HG02763 (cell line): ENCODE results near the gene ANKRD44.

Experiments used
- ATAC-seq: cut with Tn5 transposase; IDR thresholded peaks from one replicate; pipeline ENCODE4 v1.9.1; 2021; ENCODE audit warnings: mild to moderate bottlenecking, moderate library complexity; ENCODE audit not compliant: unreplicated experiment

ANKRD44 gene

DNA sequence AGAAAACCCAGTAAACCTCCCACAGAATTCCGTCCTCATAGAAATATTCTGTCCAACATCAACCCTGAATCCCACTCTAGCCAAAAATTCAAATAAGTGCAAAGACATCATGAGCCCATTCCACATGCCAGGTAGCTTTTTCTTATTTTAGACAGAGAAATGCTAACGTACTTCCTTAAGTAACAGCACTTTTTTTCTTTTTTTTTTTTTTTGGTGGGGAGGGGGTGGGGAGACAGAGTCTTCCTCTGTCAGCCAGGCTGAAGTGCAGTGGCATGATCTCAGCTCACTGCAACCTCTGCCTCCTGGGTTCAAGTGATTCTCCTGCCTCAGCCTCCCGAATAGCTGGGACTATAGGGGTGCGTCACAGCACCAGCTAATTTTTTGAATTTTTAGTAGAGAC lies 45.5 kb downstream of the ANKRD44 start:
- no peak for ATAC-seq

- ATAC-seq, result no peak
Measured at GRCh38 chr2:197264332-197264731, 46.2 kb downstream of the ANKRD44 start.

DNA sequence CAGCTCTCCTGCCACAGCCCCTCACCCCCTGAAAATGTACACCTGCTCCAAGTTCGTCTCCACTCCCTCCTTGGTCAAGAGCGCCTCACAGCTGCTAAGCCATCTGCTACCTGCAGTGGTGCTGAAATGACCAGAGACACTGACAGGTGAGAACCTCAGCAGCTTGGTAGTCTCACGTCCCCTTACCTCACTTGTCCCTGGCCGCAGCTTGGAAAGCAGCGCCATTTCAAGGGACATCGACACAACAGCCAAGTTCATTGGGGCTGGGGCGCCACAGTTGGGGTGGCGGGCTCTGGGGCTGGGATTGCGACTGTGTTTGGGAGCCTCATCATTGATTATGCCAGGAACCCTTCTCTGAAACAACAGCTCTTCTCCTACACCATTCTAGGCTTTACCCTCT lies 47.5 kb downstream of the ANKRD44 start:
- ATAC-seq, result no peak

DNA sequence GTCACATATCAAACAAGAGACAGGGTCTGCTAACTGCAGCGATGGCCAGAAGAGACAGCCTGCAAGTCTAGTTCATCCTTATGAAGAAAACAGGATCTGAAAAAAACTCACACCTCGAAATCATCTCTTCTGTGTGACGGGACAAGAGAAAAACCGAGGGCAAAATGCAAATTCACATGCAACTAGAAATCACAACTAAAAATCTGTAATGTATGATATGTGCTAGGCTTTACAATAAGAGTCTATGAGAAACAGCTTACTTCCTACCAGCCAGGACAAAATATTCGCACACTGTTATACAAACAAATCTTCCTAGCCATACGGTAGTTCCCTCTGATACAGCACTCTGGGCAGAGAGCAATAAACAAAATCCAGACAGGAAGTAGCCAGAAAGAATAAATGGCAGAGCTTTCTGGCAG lies 48.8 kb downstream of the ANKRD44 start:
- ATAC-seq, result no peak

DNA sequence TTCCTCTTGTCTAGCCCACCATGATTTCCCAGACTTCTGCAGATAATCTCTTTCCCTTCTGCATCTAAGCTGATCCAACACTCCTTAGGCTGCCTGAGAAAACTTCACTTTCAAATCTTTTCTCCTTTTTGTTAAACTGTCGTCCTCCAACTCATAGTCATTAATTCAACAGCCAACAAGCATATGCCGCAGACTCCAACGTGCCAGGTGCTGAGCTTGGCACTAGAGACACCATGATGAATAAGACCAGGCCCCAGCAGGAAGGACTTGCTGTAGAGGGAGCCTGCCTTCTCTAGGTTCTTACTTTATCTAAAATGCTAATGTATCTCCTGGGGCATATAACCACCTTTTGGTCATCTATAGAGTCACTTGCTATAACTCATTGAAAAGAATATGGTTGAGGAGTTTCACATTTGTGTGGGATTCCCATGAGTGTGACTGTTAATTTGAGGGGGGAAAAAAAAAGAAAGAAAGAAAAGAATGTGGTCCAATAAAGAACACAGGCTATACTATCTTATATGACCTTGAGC lies 51.0 kb downstream of the ANKRD44 start:
- no peak for ATAC-seq

- ATAC-seq, result no peak
Measured at GRCh38 chr2:197258580-197258979, 52.0 kb downstream of the ANKRD44 start.

DNA sequence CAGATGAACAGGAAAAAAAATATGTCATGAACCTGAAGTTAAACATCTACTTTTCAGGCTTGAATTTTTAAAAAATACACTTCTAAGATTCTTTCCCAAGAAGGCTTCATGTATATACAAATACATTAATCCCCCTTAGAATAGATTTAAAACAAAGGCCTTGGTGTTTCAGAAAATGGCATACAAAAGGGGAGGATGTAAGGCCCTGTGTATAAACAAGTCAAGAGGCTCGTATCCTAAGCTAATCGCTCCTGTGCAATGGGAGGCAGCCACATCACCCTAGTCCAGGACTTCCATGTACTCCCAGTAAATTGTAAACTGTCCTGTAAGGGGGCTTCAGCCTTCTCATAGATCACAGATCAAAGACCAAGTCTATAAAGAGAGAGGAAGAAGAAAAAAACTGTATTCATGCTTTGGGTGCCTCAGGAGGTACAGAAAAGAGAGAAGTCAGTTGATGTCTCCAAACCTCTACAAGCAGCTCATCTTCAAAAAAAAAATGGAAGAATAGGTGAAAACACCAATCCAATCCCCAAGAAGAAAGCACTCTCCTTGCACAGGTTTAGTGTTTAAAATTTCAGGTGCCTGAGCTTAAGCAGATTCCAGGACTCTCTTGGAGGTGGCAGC lies 53.9 kb downstream of the ANKRD44 start:
- ATAC-seq, result no peak

DNA sequence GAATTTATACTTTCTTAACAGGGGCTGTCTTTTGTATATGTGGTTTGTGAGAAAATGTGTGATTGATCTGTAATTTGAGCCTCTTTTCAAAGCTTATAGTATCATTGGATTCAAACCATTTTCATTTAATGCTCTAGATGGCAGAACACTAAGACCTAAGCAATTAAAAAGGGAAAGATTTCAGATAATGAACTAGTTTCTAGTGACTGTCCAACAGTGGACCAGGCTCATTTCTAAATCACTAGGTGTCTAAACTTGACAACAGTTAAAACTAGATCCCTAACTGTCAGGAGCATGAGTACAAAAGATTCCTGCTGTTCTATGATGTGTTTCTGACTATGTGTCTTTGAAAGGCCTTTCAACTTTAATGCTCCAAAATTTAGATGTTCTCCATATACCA lies 54.6 kb downstream of the ANKRD44 start:
- no peak for ATAC-seq

GRCh38 chr2:197255543-197255942 lies 55.0 kb downstream of the ANKRD44 start:
- ATAC-seq, result peak; percentile 97

DNA sequence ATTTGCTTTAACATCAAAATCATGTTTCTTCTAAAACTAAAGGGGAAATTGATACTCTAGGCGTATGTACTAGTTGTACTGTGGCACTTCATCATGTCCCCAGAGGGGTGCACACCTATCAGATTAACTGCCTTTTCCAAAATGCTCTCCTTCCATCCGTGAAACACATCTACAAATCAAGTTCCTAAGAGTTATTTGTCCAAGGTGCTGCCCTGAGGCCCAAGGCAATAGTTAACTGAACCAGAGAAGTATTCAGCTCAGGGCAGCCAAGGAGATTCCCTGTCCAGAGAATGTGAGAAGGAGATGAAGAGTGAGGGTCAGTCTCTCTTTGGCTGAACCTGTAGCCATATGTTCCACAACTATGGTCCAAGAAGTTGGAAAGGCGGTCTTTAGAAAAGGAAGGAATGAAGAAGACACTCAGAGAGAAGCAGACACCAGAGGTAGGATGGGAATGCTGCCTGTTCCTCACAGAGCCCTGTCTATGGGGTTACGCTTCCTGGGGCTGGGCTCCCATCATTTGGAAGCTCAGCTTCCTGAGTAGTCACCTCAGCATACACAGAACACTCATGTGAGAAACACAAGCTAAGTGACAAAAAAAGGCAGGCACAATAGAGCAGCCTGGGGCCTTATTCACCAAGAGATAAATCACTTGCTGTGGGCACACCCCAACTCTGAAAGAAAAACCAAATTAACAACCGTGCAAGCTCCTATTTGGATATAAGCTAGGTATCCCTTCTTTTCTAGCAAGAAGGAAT lies 55.6 kb downstream of the ANKRD44 start:
- peak; percentile 21 for ATAC-seq

- ATAC-seq, result no peak
Measured at GRCh38 chr2:197251576-197251975, 59.0 kb downstream of the ANKRD44 start.

DNA sequence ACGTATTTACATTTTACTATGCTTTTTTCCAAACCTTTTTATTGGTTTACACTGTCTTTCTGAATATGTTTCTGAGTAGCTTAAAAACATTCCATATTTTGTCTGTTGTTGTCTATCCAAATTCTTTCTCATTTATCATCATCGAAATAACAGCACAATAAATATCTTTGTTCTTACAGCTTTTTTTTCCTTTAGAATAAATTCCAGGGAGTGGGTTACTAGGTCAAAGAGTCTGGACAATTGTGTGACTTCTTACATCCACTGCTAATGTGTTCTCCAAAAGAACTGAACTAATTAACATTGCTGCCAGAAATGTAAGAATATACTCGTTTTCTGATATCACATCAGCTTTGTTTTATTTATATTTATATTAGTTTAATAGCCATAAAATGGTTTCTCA lies 59.4 kb downstream of the ANKRD44 start:
- no peak for ATAC-seq

- no peak for ATAC-seq
Measured at GRCh38 chr2:197250084-197250397, 60.5 kb downstream of the ANKRD44 start.

DNA sequence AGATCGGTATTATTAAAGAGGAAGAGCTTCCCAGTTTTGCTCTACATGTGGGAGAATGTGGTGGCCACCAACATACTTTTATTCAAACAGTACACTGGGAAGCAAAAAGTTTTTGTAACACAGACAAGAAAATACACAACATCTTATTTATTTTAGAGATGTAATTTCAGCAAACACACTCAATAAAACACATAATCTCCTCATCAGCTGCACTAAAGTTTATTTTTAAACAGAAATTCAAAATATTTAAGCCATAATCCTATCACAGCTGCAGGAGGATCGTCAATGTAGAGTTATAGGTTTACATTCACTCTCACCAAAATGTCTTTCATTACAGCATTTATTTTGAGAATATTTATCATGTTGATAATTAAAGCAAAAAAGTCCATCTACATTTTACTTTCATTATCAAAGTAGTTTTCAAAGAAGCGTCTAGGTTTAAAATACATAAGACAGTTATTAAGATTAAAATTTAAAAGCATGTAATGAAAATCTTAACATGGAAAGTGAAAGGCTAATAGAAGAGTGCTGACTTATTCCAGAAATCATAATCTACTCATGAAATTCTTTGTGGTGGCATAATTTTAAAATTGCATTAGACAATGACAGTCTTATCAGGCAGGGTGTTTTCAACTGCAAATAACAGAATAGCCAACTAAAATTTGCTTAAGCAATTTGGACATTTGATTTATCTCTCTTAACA lies 61.0 kb downstream of the ANKRD44 start:
- no peak for ATAC-seq

DNA sequence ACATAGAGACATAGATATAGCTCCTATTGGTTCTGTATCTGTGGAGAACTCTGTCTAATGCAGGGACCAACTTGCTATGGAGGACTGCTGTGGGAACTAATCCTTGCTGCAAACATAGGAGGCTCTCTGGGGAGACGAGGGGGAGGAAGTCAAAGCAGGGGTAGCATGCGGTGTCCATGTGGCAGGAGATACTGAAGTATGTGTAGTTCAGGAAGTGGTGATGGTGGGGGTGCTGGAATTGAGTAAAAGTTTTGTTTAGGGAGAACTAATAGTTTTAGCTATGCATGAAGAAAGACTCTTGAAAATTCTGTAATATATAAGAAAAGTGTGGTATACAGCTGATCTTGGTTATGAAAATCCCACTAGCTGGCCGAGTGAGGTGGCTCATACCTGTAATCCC lies 62.0 kb downstream of the ANKRD44 start:
- peak; percentile 59 for ATAC-seq

- no peak for ATAC-seq
Measured at GRCh38 chr2:197248001-197248401, 62.6 kb downstream of the ANKRD44 start.

- ATAC-seq, result no peak
Measured at GRCh38 chr2:197247083-197247482, 63.5 kb downstream of the ANKRD44 start.

GRCh38 chr2:197245829-197246804 lies 64.5 kb downstream of the ANKRD44 start:
- ATAC-seq, result no peak

DNA sequence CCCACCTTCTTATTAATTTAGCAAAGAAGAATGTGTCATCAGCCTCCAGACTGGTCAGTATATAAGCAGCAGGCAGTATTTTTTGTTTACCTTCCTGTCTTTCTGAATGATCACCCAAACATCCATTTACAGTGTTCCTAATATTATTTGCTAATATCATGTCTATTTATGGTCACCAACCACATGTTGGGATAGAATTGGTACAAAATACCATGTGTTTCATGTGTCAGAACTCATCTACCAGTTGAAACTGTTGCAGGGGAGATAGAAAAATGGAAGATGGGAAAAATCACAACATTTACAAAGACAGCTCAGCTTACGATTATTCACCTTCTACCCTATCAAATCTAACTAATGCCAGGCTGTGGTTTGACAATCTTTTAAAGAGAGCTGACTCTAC lies 66.2 kb downstream of the ANKRD44 start:
- ATAC-seq, result no peak

- no peak for ATAC-seq
Measured at GRCh38 chr2:197242719-197243118, 67.9 kb downstream of the ANKRD44 start.

- no peak for ATAC-seq
Measured at GRCh38 chr2:197241596-197241995, 69.0 kb downstream of the ANKRD44 start.
